NCI-H524 (cell line): ENCODE results near the gene CYBC1.
"Not testable (repeated sequence)": the region's sequence is repeated elsewhere in the genome, so short reads cannot be mapped to it uniquely, and the experiment has no call there.

Experiments
- DNase-seq, 2 experiments: peaks; one replicate each; lab custom pipeline; 2025; lab: John Stamatoyannopoulos, UW

Gene CYBC1

DNA sequence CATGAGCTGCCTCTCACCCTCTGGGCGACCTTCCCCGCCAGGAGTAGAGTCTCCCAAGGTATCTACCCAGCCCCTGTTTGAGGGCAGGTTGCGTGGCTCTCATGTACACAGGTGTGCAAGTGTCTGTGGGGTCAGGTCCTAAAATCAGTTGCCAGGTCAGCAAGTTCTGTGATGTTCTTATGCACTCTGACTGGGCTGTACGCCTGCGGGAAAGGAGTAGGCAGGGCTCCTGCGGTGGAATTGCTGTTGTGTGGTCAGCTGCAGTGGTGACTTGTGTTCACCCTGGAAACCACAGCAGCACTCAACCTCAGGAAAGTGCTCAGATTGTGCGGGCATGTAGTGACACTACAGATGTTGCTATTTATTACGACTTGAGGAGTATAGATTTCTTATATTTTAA is 27.4 kb upstream of the CYBC1 start:
- DNase-seq: no peak

DNA sequence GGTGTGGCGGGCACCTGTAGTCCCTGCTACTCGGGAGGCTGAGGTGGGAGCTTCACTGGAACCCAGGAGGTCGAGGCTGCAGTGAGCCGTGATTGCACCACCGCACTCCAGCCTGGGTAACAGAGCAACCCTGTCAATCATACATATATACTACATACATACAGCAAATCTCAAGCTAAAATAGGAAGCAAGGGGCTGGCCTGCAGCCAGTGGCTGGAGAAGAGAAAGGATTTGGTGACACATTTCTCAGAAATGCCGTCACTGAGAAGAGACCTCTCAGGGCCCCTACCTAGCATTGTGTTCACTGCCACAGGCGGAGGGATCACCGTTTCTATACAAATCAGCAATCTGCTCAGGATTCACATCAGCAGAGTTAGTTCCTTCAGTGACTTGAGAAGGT is 24.9 kb upstream of the CYBC1 start:
- no peak for DNase-seq

DNA sequence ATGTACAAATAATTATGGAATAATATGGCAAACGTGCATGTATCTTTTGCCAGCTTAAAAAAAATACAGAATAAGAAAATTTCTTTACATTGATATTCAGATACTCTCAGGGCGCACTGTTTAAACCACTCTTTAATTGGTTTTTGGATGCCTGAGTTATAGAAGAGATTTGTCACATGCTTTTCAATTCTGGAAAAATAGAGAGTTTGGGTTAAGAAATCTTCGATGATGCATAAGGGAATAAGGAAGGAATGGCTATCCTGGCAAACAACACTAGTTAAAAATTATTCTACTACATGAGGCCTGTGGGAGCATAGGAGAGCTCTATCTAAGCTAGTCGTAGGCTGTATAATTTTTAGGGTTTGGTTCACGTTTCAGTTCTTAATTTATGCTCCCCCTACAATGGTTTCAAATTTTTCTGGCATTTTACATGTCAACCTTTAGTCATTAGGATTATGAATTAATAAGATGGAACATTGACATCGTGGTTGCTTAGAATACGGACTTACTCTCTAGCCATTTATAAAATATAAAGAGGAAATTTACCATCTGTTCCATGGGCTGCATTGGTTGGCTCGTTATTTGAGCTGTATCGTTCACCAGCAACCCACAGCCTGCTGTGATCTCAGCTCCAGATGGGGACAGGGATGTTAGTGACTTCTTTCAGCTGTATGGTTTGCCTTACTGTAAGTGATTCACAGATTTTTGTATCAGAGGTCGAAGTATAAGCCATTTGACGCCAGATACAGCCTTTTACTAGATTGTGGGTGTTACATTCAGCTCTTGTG is 23.9 kb upstream of the CYBC1 start:
- DNase-seq: peak in 1 of 2 experiments; percentile 52

DNA sequence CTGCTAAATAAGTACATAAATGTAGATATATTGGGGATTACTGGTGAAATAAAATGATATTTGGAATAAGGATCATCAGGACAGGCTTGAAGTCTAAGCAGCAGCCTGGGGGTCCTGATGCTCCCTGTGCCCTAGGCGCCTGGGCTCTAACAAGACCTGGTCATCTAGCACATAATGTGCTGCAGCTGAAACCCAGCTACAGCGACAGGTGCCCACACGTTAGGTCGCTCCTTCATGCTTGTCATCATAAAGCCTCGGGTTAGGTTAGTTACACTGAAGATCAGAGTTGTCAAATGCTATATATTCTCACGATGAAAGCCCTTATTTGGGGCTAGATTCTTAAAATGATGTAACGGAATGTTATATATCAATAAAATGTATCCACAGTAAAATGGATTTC is 19.5 kb upstream of the CYBC1 start:
- DNase-seq: no peak

DNA sequence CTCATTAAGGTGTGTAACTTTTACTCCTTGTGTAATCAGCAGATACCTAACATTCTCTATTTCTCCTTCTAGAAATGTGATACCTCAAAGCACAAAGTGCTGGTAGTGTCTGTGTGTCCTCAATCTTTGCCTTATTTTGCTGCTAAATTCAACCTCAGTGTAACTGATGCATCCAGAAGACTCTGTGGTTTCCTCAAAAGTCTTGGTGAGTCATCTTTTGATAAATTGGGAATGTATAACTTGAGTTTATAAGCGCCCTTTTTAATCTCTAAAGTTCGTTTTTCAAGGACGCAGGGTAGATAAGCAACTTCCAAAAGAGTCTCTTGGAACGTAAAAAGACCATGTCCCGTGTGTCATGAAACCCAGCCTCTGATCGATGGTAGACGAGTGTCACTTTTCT is 18.1 kb upstream of the CYBC1 start:
- DNase-seq: no peak

DNA sequence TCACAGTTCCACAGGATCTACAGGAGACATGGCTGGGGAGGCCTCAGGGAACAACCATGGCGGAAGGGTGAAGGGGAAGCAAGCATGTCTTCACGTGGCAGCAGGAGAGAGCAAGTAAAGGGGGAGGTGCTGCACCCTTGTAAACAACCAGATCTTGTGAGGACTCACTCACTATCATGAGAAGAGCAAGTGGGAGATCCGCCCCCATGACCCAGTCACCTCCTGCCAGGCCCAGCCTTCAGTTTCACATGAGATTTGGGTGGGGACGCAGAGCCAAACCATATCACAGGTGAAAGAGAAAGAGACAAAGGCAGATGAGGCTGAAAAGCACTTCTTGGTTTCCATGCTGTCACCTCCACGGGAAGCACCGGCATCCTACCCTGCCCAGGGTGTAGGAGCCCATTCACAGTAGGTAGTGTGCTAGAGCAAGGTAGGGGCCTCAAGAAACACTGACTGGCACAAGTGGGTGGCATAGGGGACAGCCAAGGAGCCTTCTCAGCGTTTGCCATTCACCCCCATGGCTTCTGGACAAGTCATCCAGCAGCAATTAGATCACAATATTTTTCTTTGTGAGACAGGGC is 14.6 kb upstream of the CYBC1 start:
- DNase-seq: no peak

DNA sequence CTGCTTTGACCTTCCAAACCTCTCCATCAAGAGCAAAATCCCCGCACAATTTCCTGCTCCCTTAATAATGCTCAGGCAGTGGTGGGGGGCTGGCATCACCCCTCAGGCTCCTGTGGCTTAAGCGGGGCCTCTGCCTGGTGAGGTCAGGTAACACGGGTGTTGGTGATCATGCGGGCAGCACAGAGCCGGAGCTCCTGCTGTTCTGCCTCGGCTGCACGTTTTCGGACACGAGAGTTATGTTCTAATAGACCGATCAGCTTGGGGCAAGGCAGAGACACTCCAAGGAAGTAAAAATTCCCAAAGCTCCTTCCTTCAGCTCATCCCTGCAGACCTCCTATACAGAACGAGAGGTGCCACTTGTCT is 14.0 kb upstream of the CYBC1 start:
- no peak for DNase-seq

DNA sequence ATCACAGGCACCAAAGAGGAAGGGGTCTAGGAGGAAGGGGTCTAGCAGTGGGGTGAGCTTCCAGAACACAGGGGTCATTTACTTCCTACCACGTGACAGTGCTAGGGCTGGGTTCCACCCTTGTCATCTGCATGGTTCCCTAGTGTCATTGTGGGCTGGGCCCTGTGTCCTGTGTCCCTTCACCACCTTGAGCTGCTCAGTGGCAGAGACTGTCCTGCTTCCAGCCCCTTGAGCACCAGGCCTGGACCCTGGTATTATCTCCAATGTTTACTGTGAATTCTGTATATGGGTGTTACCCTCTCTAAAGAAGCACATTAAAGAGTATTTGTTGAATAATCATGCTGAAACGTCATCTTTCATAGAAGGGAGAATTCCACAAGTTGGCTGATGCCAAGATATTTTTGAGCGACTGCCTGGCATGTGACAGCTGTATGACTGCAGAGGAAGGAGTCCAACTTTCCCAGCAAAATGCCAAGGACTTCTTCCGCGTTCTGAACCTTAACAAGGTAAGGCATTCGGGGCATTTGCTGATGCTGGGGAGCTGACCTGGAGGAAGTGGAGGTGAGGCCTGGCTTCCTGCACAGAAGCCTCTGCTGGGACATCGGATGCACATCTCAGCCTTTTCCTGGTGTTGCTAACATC is 13.5 kb upstream of the CYBC1 start:
- DNase-seq: no peak

DNA sequence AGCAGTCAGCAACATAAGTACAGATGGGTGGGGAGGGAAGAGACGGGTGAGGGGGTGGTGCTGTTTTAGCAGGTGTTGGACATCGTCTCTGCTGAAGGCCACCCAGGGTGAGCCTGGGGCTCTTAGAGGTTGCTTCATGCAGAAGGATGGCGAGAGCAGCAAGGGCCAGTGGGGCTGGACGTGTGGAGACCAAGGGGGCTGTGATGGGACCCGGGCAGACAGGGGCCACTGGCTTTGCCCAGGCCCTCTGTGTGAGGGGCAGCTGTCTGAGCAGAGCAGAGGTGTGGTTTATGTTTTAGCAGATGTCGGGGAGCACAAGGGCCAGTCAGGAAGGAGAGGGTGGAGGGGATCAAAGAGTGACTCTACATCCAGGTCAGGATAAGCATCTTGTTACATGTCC is 12.8 kb upstream of the CYBC1 start:
- DNase-seq: no peak

DNA sequence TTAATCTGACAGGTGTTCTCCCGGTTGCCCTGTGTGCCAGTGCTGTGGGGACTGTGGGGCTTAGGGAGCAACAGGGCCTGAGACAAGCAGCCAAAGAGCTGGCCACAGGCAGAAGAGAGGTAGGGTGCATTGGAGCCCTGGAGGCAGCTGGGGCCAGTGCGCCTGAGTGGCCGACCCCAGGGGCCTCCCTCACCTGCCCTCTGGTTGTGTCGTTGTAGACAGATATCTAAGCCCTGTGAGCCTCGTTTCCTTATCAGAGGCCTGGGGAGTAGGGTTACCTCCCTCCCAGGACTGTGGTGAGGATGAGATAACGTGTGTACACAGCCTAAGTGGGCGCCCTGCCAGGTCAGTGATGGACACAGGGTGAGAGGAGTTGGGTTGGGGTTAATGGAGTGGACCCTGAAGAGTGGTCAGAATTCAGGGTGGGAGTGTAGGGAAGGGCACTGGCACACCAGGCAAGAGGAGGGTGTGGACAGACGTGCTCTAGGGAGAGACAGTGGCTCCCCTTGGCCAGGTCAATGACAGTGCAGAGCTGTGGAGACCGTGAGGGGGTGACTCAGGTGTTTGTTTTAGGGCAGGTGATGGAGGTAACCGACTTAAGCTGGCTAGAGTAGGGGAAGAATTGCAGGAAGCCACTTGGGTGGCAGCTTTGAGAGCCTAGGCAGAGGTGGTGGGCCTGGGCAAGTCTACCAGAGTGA is 11.4 kb upstream of the CYBC1 start:
- no peak for DNase-seq

DNA sequence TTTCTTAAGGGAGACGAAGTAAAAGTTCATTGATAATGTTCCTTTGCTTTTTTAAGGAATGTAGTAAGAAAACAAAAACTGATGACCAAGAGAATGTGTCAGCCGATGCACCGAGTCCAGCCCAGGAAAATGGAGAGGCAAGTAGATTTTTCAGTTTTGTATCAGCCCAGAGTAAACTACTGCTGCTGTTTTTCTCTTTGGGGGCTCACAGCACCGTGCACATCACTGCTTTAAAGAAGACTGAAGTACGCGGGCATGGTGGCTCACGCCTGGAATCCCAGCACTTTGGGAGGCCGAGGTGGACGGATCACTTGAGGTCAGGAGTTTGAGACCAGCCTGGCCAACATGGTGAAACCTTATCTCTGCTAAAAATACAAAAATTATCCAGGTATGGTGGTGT is 9.4 kb upstream of the CYBC1 start:
- not testable (repeated sequence) for DNase-seq

DNA sequence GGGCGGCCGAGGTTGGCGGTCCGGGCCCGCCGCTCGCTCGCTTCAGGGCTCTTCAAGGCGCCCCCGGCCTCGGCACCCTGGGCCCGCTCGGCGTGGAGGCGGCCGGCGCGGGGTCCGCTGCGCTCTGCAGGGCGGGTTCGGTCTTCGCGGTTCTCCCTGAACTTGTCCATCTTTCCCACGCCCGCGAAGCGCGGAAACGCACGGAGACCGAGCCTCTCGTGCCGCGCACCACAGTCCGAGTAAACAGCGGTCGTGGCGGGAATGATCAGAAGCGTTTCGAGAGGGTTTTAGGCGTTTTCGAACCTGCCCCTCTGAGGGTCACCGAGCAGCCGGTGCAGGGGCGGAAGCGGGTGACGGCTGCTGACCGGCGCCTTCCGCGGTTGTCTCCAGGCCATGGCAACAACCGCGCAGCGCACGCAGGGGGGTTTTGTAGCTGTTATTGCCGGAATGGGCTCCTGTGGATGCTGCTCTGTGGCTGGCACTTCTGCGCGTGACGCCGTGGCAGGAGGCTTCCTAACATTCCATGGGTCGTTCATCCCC is 8.4 kb upstream of the CYBC1 start:
- no peak for DNase-seq

DNA sequence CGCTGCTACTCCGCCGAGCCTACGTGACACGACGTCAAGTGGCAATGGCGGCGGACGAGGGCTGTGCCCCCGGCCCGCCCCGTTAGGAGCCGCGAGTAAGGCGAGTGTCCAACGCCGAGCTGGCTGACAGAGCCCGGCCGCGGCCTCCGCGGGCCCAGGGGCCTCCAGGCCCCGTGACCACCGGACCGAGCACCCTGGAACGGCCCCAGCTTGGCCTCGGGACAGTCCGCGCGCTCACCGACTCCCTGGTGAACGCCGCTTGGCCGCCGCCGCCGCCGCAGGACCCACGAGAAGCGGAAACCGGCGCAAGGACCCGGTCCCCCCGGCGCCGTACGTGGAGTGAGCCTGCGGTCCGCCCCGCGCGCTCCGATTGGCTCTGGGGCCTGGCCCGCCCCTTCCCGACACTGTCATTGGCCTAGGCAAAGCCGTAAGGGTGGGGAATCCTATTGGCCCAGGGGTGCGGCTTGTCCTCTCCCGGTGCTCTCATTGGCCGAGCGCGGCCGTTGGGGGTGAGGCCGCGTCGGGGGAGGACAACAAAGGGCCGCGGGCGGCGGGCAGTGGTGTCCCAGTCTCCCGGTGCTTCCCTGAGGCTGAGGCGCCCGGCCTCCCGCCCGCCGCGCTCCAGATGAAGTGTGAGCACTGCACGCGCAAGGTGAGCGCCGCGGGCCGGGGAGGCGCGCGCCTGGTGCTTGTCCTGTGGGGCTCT is 7.8 kb upstream of the CYBC1 start, which contains the start of gene NARF:
TSS of gene NARF (plus strand) at position 563 of the 706 bp plus-strand sequence. CDS start at position 626, 63 bp downstream.
- DNase-seq: peak; percentile 86 to 90

DNA sequence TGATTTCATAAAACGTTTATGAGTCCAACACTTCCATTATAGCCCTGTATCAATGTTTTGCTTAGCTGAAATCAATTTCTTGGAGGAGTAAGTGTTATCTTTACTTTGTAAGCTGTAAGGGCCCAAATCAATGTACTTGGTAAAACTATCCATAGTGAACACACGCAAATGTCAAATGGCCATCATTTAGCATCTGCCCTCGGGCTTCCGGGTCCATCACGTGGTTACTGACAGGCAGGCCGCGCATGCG is 7.3 kb upstream of the CYBC1 start:
- no peak for DNase-seq

DNA sequence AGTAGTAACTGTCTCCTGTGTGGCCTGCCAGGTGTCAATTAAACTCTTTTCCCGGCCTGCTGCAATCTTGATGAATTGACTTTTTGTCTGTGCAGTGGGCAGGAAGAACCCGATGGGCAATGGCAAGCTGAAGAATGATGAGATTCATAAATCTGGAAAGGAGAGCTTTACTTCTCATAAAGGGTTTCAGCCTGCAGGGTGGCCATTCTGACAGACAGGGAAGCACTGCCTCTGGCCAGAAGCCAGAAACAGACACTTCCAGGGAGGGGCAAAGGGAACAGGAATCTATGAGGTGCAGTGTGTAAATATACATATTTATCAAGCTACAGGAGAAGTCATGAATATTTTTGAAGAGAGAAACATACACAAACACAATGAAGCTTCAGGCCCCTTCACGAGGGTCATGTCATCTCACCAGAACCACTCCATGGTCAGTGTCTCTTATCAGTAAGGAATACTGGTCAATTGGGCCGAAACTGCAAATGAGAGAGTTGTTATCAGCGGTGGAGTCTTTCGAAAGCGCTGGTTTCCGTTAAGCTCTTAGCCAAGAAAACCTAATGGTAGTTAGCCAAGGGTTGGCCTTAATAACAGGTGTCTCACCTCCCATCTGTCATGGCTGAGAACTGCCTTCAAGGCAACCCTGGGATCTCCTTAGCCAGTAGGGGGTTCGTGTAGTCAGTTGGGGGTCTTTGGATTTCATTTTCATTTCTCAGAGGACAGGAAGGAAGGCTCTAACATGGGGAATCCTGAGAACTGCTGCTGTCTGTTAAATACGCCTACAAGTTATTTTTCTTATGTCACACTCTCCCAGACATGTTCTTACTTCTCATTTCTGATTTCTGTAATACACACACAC is 6.7 kb upstream of the CYBC1 start:
- DNase-seq: peak in 1 of 2 experiments; percentile 1

DNA sequence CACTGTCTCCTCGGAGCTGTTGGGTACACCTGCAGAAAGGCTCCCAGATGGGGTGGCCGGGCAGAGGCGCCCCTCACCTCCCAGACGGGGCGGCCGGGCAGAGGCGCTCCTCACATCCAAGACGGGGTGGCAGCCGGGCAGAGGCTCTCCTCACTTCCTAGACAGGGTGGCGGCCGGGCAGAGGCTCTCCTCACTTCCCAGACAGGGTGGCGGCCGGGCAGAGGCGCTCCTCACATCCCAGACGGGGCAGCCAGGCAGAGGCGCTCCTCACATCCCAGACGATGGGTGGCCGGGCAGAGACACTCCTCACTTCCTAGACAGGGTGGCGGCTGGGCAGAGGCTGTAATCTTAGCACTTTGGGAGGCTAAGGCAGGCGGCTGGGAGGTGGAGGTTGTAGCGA is 3.2 kb upstream of the CYBC1 start:
- not testable (repeated sequence) for DNase-seq

DNA sequence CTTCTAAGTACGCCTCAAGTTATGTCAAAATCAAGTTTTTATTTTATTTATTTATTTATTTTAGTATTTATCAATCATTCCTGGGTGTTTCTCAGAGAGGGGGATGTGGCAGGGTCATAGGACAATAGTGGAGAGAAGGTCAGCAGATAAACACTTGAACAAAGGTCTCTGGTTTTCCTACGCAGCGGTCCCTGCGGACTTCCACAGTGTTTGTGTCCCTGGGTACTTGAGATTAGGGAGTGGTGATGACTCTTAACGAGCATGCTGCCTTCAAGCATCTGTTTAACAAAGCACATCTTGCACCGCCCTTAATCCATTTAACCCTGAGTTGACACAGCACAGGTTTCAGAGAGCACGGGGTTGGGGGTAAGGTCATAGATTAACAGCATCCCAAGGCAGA is 2.6 kb upstream of the CYBC1 start:
- DNase-seq: peak in 1 of 2 experiments; percentile 5

DNA sequence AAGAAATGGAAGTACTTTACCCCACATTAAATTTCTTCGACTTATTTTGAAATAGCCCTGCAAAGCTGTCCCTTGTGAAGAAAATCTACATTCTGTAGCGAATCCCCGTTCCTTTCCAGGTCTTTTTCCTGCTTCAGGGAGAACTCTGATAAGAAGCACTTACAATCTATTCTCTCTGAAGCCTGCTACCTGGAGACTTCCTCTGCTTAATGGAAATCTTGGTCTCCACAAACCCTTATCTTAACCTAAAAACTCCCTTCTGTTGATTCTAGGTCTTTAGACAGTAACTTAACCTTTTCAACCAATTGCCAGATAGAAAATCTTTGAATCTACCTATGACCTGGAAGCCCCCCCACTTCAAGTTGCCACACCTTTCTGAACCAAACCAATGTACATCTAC is 1.6 kb upstream of the CYBC1 start:
- DNase-seq: no peak

DNA sequence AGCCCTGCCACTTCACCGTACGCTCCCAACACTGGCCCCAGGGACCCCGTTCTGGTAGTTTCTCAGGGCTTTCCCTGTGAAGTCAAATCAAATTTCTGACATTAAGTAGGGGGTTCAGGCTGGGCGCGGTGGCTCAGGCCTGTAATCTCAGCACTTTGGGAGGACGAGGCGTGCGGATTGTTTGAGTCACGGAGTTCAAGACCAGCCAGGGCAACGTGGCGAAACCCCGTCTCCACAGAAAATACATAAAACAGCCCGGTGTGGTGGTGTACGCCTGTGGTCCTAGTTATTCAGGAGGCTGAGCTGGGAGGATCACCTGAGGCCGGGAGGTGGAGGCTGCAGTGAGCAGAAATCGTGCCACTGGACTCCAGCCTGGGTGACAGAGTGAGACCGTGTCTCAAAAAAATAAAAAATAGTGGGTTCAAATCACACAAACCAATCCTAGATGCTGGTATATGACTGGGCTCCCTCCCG is 632 bp downstream of the CYBC1 start:
- DNase-seq: no peak

DNA sequence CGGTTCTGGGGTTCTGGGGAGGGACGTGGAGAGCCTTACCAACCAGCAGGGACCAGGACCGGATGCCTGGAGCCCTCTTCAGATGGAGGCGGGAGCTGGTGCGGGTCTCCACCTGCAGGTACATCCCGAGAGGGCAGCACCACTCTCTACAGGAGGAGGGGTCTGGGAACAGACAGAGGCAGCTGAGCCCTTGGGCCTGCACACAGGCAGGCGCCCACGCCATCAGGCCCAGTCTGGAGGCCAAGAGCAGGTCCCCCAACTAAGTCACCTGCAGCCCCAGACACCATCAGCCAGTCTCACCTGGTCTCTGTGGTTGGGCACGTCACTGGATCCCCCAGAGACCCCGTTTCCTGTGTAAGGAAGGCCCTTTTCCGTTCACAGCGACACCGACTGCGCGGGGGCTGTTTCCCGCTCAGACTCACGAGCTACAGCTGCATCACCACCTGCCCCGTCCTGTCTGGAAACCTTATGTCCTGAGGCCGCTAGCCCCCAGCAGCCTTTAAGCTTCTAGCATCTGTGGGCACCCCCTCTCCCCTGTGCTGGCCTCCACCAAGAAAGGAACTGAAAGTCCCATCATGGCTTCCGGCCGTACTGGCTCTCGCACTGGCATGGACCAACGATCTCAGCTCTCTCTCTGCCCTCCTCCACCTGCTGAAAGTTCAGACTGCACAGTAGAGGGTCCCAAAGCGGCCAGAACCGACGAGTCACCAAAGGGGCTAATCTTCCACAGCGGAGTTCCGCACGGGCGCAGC is 1.2 kb downstream of the CYBC1 start:
- DNase-seq: no peak
